ENCODE results near the gene SHROOM1.

- TF ChIP-seq CTCF (IDR thresholded peaks at IDR 0.05; ENCODE audit: poor library complexity, severe bottlenecking) (no peak), POLR2AphosphoS5 (IDR thresholded peaks at IDR 0.05) (no peak), RAD21 (conservative IDR thresholded peaks at IDR 0.05) (no peak), EZH2 (IDR thresholded peaks at IDR 0.05; ENCODE audit: borderline replicate concordance, insufficient read depth, low read length, poor library complexity, severe bottlenecking) (no peak), TAF1 (IDR thresholded peaks at IDR 0.05; ENCODE audit: low read depth) (no peak), REST (IDR thresholded peaks at IDR 0.05; ENCODE audit: borderline replicate concordance) (no peak), EP300 (conservative IDR thresholded peaks at IDR 0.05; ENCODE audit: poor library complexity, severe bottlenecking) (no peak), MXI1 (conservative IDR thresholded peaks at IDR 0.05; ENCODE audit: poor library complexity, severe bottlenecking) (no peak)
These were observed 44.6 kb downstream of the SHROOM1 start for GRCh38 chr5:132785864-132786263.
